Osteoblast (primary cell): Measurements from ENCODE around the gene SACS. TPM values are rescaled to one million over a fixed set of nuclear protein-coding genes. Genes with fewer than 3 reads are reported as not detected.
A peak's percentile ranks its signal among the peaks of the same experiment; 100 is the strongest.

Experiments
- DNase-seq: peaks from one replicate; pipeline ENCODE4 v3.0.0; 2011; ENCODE audit warnings: low spot score, mixed read lengths; ENCODE audit not compliant: insufficient read length; ENCODE audit errors: missing footprints
- H2AFZ ChIP-seq: 2 replicates; pipeline ENCODE4 v1.6.0; 2011; ENCODE audit warnings: mild to moderate bottlenecking, low read length
- H3K27ac ChIP-seq: 2 replicates; pipeline ENCODE4 v1.5.1; 2011; ENCODE audit warnings: mild to moderate bottlenecking, low read depth, low read length, moderate library complexity
- H3K27me3 ChIP-seq: 2 replicates; pipeline ENCODE4 v1.6.0; 2012; ENCODE audit warnings: mild to moderate bottlenecking, control low read depth, inconsistent platforms, low read length, moderate library complexity; ENCODE audit not compliant: insufficient read depth
- H3K36me3 ChIP-seq: 2 replicates; pipeline ENCODE4 v1.5.1; 2011; ENCODE audit warnings: mild to moderate bottlenecking, low read length, control low read depth, moderate library complexity; ENCODE audit not compliant: insufficient read depth
- H3K4me1 ChIP-seq: 2 replicates; pipeline ENCODE4 v1.5.1; 2011; ENCODE audit warnings: mild to moderate bottlenecking, low read length, control low read depth, moderate library complexity; ENCODE audit not compliant: insufficient read depth
- H3K4me2 ChIP-seq: 2 replicates; pipeline ENCODE4 v1.6.0; 2011; ENCODE audit warnings: mild to moderate bottlenecking, low read length; ENCODE audit not compliant: insufficient read depth
- H3K4me3 ChIP-seq: fragments of 200-600 bp; sonication (generic); 3 replicates; pipeline ENCODE4 v1.5.1; 2012; ENCODE audit warnings: mild to moderate bottlenecking, low read length, inconsistent platforms; ENCODE audit not compliant: insufficient read depth
- H3K79me2 ChIP-seq: 2 replicates; pipeline ENCODE4 v1.6.0; 2012; ENCODE audit warnings: mild to moderate bottlenecking, low read length, control low read depth, inconsistent platforms; ENCODE audit not compliant: insufficient read depth
- H3K9me3 ChIP-seq: 2 replicates; pipeline ENCODE4 v1.5.1; 2011; ENCODE audit warnings: low read depth, low read length, control low read depth
- H4K20me1 ChIP-seq: 2 replicates; pipeline ENCODE4 v1.6.0; 2012; ENCODE audit warnings: mild to moderate bottlenecking, low read length, control low read depth; ENCODE audit not compliant: insufficient read depth
- CTCF ChIP-seq: IDR thresholded peaks from 2 replicates; pipeline ENCODE4 v1.5.1; 2011; ENCODE audit warnings: mild to moderate bottlenecking, low read depth, low read length, moderate library complexity; ENCODE audit errors: extremely low read depth
- total RNA-seq: library from RNA; depleted of rRNA; stranded (reverse); fragments of >200 nt; gene quantifications from 2 replicates; pipeline ENCODE4 v1.2.3, GENCODE V29; 2012

SACS gene
- total RNA-seq, 1 donor = 59.0 TPM

DNA sequence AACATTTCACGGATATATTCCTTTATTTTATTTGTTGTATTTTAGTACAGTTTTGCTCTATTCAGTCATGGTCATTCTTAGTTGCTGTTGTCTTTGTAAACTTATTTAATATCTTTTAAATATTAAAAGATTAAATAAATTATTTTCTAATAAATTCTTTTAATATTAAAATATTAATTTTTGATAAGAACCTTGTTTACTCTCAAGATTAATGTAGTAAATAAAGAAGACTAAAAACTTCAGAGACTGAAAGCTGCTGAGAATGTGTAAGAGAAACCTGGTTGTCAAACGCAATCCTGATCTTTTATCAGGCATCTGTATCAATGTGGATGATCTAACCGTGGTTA, 34.4 kb upstream of the SACS start:
- no peak for TF ChIP-seq CTCF
- Histone ChIP-seq H2AFZ (no peak overlapping the region), H3K4me3 (no peak overlapping the region), H4K20me1 (no peaks in the 10 kb centered on the region), H3K4me2 (no peak overlapping the region), H3K27me3 (no peaks in the 10 kb centered on the region), H3K36me3 (no peaks in the 10 kb centered on the region), H3K9me3 (no peaks in the 10 kb centered on the region), H3K79me2 (no peaks in the 10 kb centered on the region), H3K27ac (no peak overlapping the region), H3K4me1 (peaks cover 19% of the 10 kb centered on the region)
- no peak for DNase-seq

DNA sequence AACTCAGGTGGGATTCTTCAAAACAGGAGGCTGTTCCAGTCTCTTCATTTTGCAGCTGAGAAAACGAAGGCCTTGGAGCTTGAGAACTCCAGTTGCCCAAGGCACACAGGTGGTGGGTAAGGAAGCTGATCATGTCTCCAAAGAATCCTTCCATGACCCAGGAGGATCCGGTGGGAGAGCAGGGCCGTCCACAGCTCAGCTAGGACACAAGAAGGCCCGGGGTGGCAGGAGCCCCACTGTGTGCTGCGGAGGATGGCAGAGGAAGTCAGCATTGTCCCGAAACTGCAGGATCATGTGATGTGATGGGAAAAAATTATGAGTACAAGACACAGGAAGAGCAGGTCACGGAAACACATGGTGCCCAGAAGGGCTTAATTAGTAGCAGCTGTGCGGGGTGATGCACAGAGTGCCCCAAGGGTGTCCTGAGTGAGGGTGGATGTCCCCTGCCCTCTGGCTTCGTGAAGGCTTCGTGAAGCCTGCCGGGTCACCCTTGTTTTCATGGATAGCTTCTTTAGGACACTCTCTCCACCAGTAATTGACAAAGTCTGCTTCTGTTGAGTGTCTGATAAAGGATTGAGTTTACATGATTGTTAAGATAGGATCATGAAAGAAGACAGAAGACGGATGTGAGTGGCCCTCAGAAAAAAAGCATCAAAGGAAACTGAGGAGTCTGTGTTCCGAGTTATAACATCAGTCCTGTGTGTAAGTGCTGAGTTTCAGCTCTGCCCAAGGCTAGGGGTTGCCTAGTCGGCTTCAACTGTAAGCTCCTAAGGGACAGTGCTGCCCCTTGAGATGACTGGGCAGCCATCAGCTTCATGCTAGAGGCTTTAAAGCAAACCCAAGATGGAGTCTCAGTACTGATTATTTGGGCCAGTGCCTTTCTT, 33.8 kb upstream of the SACS start:
- H3K27me3 ChIP-seq = no peaks in the 10 kb centered on the region
- H3K79me2 ChIP-seq = no peaks in the 10 kb centered on the region
- H3K4me2 ChIP-seq = peak overlapping the region; percentile 88
- H3K36me3 ChIP-seq = no peaks in the 10 kb centered on the region
- DNase-seq = no peak
- peak overlapping the region; percentile 86 for H2AFZ ChIP-seq
- H3K4me1 ChIP-seq = peaks cover 24% of the 10 kb centered on the region
- H3K27ac ChIP-seq = peak overlapping the region; percentile 73
- no peak for TF ChIP-seq CTCF
- peak overlapping the region; percentile 31 for H3K4me3 ChIP-seq
- no peaks in the 10 kb centered on the region for H3K9me3 ChIP-seq
- no peaks in the 10 kb centered on the region for H4K20me1 ChIP-seq

DNA sequence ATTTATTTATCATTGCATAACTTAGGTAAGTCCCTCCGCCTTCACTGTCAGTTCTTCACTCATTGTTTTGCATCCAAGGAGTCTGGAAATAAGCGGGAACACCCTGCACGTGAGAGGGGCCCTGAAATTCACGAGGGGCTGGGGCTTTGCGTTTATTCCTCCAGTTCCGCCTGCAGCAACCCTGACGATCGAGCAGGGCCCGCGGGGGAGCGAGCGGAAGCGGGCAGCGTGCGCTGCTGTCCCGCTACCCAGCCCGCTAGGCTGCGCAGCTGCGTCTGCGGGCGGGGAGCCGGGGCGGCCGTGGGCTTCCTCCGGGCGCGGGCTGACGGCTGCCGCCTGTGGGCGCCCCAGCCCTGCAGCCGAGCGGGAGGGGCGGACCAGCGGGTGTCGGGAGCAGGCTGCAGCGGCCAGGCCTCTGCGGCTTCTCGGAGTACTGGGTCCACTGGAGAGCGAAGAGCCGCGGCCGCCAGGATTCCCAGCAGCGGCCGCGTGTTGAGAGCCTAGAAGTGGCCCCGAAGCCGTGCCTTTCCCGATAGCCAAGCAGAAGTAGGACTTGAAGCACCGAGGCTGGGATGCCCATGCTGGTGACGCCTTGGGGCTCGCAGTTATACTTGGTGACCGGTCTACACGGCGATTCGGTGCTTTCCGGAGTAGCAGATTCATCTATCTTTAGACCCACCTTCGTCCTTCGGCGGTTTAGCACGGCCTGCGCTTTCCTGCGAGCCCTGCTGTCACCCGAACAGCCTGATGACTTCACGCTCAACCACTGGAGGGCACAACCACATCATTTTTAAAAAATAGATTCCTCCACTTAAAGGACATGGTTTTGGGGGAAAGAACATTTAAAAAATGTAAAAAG, 32.9 kb upstream of the SACS start:
- H3K9me3 ChIP-seq = no peaks in the 10 kb centered on the region
- peak; percentile 66 for TF ChIP-seq CTCF

GRCh38 chr13:23463661-23464060, 30.2 kb upstream of the SACS start:
- no peak overlapping the region for H3K4me2 ChIP-seq
- H4K20me1 ChIP-seq = no peaks in the 10 kb centered on the region
- peaks cover 24% of the 10 kb centered on the region for H3K4me1 ChIP-seq
- TF ChIP-seq CTCF = no peak
- H3K4me3 ChIP-seq = no peak overlapping the region
- no peaks in the 10 kb centered on the region for H3K79me2 ChIP-seq
- H3K9me3 ChIP-seq = no peaks in the 10 kb centered on the region
- H3K27ac ChIP-seq = peak overlapping the region; percentile 78
- H3K36me3 ChIP-seq = no peaks in the 10 kb centered on the region
- no peak for DNase-seq
- peak overlapping the region; percentile 49 for H2AFZ ChIP-seq
- no peaks in the 10 kb centered on the region for H3K27me3 ChIP-seq

More for the DNA sequence above, 32.9 kb upstream of the SACS start:
- no peaks in the 10 kb centered on the region for H3K27me3 ChIP-seq
- peak overlapping the region; percentile 70 for H3K4me3 ChIP-seq
- H3K4me2 ChIP-seq = peak overlapping the region; percentile 88
- H3K79me2 ChIP-seq = no peaks in the 10 kb centered on the region
- H3K4me1 ChIP-seq = peaks cover 24% of the 10 kb centered on the region
- H3K27ac ChIP-seq = peak overlapping the region; percentile 73
- peak; percentile 89 for DNase-seq
- no peaks in the 10 kb centered on the region for H4K20me1 ChIP-seq
- H3K36me3 ChIP-seq = no peaks in the 10 kb centered on the region
- H2AFZ ChIP-seq = peak overlapping the region; percentile 98
